Prostate gland (tissue), 2 donors: ENCODE data around the gene ACACB. TPM values are rescaled to one million over a fixed set of nuclear protein-coding genes. Genes with fewer than 3 reads are reported as not detected.

Source experiments
- DNase-seq: peaks from one replicate; pipeline ENCODE4 v3.0.0-alpha.2; 2019; ENCODE audit warnings: low spot score
- H3K27ac ChIP-seq, 2 donors: fragments of 200-600 bp; sonication (generic); 2 replicates each; pipeline ENCODE4 v1.5.1; 2017 to 2019
- H3K27me3 ChIP-seq: fragments of 200-600 bp; sonication (generic); replicated peaks from 2 replicates; pipeline ENCODE4 v1.5.1; 2019; ENCODE audit not compliant: insufficient read depth
- H3K36me3 ChIP-seq, 2 donors: fragments of 200-600 bp; sonication (generic); 1 replicate in 1 of 2; 2 replicates in 1 of 2; pipeline versions ENCODE4 v1.5.1 to v1.8.1; 2017 to 2019
- H3K4me1 ChIP-seq: fragments of 200-600 bp; sonication (generic); replicated peaks from 2 replicates; pipeline ENCODE4 v1.5.1; 2019
- H3K4me3 ChIP-seq, 2 donors: fragments of 200-600 bp; sonication (generic); 2 replicates each; pipeline ENCODE4 v1.5.1; 2017 to 2019
- H3K9me3 ChIP-seq: fragments of 200-600 bp; sonication (generic); 2 replicates; pipeline ENCODE4 v1.5.1; 2017
- POLR2A ChIP-seq: fragments of 450-650 bp; IDR thresholded peaks from one replicate; pipeline ENCODE4 v1.6.1; 2016; ENCODE audit warnings: antibody characterized with exemption, mild to moderate bottlenecking
- POLR2AphosphoS5 ChIP-seq: sonication (generic); formaldehyde crosslinking; IDR thresholded peaks from one replicate; pipeline ENCODE4 v1.6.1; 2017; ENCODE audit warnings: antibody characterized with exemption
- WGBS: methylation state at CpG from one replicate; pipeline ENCODE4 v1.1.5; 2018; 5-methylcytosine and 5-hydroxymethylcytosine counted together
- intact Hi-C: fragments of 100-400 bp; cut with DNase I; formaldehyde crosslinking; loops from one replicate; pipeline ENCODE4 v1.14.2; 2022
- total RNA-seq, 2 donors: library from RNA; depleted of rRNA; stranded (reverse); fragments of >200 nt; gene quantifications; one replicate each; pipeline ENCODE4 v1.1.0, GENCODE V29; 2016
- TF ChIP-seq, protein P1 (sequence below), 4 experiments: fragments of 200-600 bp in 2 of 4; fragments of 450-650 bp in 2 of 4; sonication (generic) in 2 of 4; IDR thresholded peaks; 1 replicate in 3 of 4; 2 replicates in 1 of 4; pipeline ENCODE4 v1.5.1; 2016 to 2019; ENCODE audit warnings: antibody characterized with exemption in 4 of 4, mild to moderate bottlenecking in 2 of 4, moderate library complexity in 2 of 4

ACACB gene
- total RNA-seq, 2 donors from 2014 or later = 52.5 to 63.3 TPM

DNA sequence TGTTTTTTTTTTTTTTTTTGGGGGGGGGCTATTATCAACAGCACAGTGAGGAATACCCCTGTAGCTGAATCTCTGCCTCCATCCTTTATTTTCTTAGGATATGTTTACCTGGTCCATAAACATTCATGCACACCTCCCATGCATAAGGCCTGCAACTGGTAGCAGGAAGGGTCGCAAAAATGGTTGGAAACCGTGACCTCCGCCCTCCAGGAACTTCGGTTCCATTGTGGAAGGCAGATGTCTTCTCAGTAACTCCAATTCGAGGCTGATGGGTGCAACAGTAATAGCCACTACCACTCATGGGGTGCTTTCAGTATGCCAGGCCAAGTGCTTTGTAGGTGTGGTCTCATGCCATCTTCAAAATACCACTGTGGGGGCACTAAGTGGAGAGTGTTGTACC, 40.2 kb downstream of the ACACB start:
- no peak overlapping the region for H3K27ac ChIP-seq
- H3K4me1 ChIP-seq = peaks cover 11% of the 10 kb centered on the region
- DNase-seq = no peak
- intact Hi-C loops = no loop called here
- 92% methylated on average over 5 of the region's 5 CpGs for WGBS
- TF ChIP-seq POLR2AphosphoS5 = no peak
- H3K36me3 ChIP-seq = no peaks in the 10 kb centered on the region
- no peak overlapping the region for H3K4me3 ChIP-seq
- no peaks in the 10 kb centered on the region for H3K27me3 ChIP-seq
- H3K9me3 ChIP-seq = no peaks in the 10 kb centered on the region

- no peaks in the 10 kb centered on the region for H3K36me3 ChIP-seq
- DNase-seq = no peak
- peaks cover 11% of the 10 kb centered on the region for H3K4me1 ChIP-seq
- H3K27ac ChIP-seq = peak overlapping the region; percentile 45 to 55
- no peak for TF ChIP-seq POLR2A
- TF ChIP-seq, protein P1, sequence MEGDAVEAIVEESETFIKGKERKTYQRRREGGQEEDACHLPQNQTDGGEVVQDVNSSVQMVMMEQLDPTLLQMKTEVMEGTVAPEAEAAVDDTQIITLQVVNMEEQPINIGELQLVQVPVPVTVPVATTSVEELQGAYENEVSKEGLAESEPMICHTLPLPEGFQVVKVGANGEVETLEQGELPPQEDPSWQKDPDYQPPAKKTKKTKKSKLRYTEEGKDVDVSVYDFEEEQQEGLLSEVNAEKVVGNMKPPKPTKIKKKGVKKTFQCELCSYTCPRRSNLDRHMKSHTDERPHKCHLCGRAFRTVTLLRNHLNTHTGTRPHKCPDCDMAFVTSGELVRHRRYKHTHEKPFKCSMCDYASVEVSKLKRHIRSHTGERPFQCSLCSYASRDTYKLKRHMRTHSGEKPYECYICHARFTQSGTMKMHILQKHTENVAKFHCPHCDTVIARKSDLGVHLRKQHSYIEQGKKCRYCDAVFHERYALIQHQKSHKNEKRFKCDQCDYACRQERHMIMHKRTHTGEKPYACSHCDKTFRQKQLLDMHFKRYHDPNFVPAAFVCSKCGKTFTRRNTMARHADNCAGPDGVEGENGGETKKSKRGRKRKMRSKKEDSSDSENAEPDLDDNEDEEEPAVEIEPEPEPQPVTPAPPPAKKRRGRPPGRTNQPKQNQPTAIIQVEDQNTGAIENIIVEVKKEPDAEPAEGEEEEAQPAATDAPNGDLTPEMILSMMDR (IDR thresholded peaks at IDR 0.05) = no peak
- TF ChIP-seq POLR2AphosphoS5 = peak; percentile 28
- no peaks in the 10 kb centered on the region for H3K27me3 ChIP-seq
- WGBS = 40% methylated on average over 5 of the region's 5 CpGs
- no peaks in the 10 kb centered on the region for H3K9me3 ChIP-seq
- intact Hi-C loops = no loop called here
- no peak overlapping the region for H3K4me3 ChIP-seq
Measured at GRCh38 chr12:109157986-109158385, 41.6 kb downstream of the ACACB start.

GRCh38 chr12:109160433-109160832, 44.0 kb downstream of the ACACB start:
- peaks cover 7% of the 10 kb centered on the region for H3K4me1 ChIP-seq
- no peaks in the 10 kb centered on the region for H3K36me3 ChIP-seq
- 63% methylated on average over 7 of the region's 7 CpGs for WGBS
- DNase-seq = no peak
- H3K4me3 ChIP-seq = no peak overlapping the region
- peak overlapping the region; percentile 8 to 35 for H3K27ac ChIP-seq
- TF ChIP-seq POLR2A = no peak
- TF ChIP-seq POLR2AphosphoS5 = peak; percentile 3
- no peaks in the 10 kb centered on the region for H3K9me3 ChIP-seq
- intact Hi-C loops = loop anchor here (10.0 kb wide), 1 partner anchor 466 kb away; no protein-coding TSS in a partner anchor
- H3K27me3 ChIP-seq = no peaks in the 10 kb centered on the region

- 83% methylated on average over 4 of the region's 4 CpGs for WGBS
- TF ChIP-seq POLR2A (no peak), POLR2AphosphoS5 (no peak)
- Histone ChIP-seq H3K36me3 (no peaks in the 10 kb centered on the region), H3K27me3 (no peaks in the 10 kb centered on the region), H3K4me3 (no peak overlapping the region), H3K9me3 (no peaks in the 10 kb centered on the region), H3K27ac (peak overlapping the region; percentile 8 to 35), H3K4me1 (peaks cover 7% of the 10 kb centered on the region)
- intact Hi-C loops = loop anchor here (10.0 kb wide), 1 partner anchor 466 kb away; no protein-coding TSS in a partner anchor
- DNase-seq = no peak
Measured at GRCh38 chr12:109160873-109161272, 44.5 kb downstream of the ACACB start.

DNA sequence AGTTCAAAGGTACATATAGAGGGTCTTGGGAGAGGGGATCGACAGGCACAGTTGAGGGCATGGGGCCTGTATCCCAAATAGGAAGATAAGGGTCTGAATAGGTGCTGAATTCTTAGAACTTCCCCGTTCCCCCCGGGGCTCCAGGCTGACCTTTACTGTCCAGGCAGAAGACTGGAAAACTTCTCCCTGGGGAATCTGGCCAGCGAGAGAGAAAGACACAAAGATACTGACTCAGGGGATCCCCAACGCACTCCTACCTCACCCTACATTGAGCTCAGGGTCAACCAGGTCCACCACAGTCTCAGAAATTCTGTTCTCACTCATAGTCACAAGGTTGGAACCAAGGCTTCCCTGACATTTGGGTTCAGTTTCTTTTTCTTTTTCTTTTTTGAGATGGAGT, 46.2 kb downstream of the ACACB start:
- peaks cover 7% of the 10 kb centered on the region for H3K4me1 ChIP-seq
- H3K27ac ChIP-seq = no peak overlapping the region
- no peak for DNase-seq
- intact Hi-C loops = loop anchor here (10.0 kb wide), 1 partner anchor 468 kb away; no protein-coding TSS in a partner anchor
- no peak overlapping the region for H3K4me3 ChIP-seq
- no peaks in the 10 kb centered on the region for H3K27me3 ChIP-seq
- no peaks in the 10 kb centered on the region for H3K36me3 ChIP-seq
- TF ChIP-seq POLR2A (no peak), POLR2AphosphoS5 (no peak)
- TF ChIP-seq, protein P1 (IDR thresholded peaks at IDR 0.05) = no peak
- H3K9me3 ChIP-seq = no peaks in the 10 kb centered on the region
- 84% methylated on average over 5 of the region's 5 CpGs for WGBS

DNA sequence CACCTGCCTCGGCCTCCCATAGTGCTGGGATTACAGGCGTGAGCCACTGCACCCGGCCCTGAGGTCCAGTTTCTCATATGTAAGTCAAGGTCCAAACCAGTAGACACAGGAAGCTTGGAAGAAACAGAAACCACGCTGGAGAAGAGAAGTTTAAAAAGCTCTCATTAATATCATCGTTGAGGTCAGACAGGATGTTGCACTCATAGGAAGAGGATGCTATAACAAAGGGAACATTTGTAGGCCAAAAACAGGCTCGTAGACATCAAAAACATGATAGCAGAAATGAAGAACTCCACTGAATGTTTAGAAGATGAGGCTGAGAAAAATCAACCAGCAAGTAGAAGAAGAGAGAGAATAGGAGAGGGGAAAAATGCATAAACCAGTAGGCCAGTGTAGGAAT, 46.8 kb downstream of the ACACB start:
- no peak overlapping the region for H3K27ac ChIP-seq
- H3K4me3 ChIP-seq = no peak overlapping the region
- no peaks in the 10 kb centered on the region for H3K36me3 ChIP-seq
- 83% methylated on average over 6 of the region's 6 CpGs for WGBS
- no peaks in the 10 kb centered on the region for H3K27me3 ChIP-seq
- H3K9me3 ChIP-seq = no peaks in the 10 kb centered on the region
- TF ChIP-seq POLR2AphosphoS5 (no peak), POLR2A (no peak)
- TF ChIP-seq, protein P1 (IDR thresholded peaks at IDR 0.05) = no peak
- DNase-seq = no peak
- intact Hi-C loops = loop anchor here (10.0 kb wide), 1 partner anchor 468 kb away; no protein-coding TSS in a partner anchor
- peaks cover 7% of the 10 kb centered on the region for H3K4me1 ChIP-seq
